ENCODE measurements around the gene SMARCA5. TPM values are rescaled to one million over a fixed set of nuclear protein-coding genes. Genes with fewer than 3 reads are reported as not detected.
A peak's percentile ranks its signal among the peaks of the same experiment; 100 is the strongest.

The SMARCA5 gene
- polyA plus RNA-seq, 1 of the 3 experiments (the other 2 are of a cell fraction) = 7.5 TPM

GRCh38 chr4:143514901-143515300 is 1.4 kb downstream of the SMARCA5 start (continued):
- TF ChIP-seq CHD2 (IDR thresholded peaks at IDR 0.05; ENCODE audit: low read length, partially characterized antibody) = no peak

- Histone ChIP-seq H3K9me2 (no peaks in the 10 kb centered on the region), H3K4me3 (ENCODE audit: low read depth in 2 of 2, low read length in 1 of 2) (peak overlapping the region; percentile 79 to 96), H3K27me3 (ENCODE audit: insufficient read depth) (no peaks in the 10 kb centered on the region), H3K79me2 (ENCODE audit: insufficient read depth) (peaks cover 73% of the 10 kb centered on the region), H3K9ac (peak overlapping the region; percentile 88; the same call in 1 of the 2 replicates), H3K27ac (ENCODE audit: low read depth in 2 of 2, low read length in 1 of 2) (no peak overlapping the region), H3K9me3 (no peaks in the 10 kb centered on the region), H3K36me3 (replicated peaks in 1 of 2; ENCODE audit: control insufficient read depth in 1 of 2, insufficient read depth in 2 of 2, low read length in 1 of 2) (peaks cover 43 to 48% of the 10 kb centered on the region in 2 experiments), H3K4me2 (peak overlapping the region; percentile 84), H2AFZ (ENCODE audit: low read depth) (no peak overlapping the region), H3F3A (replicated peaks; ENCODE audit: insufficient read depth) (peaks cover 14% of the 10 kb centered on the region), H4K20me1 (ENCODE audit: insufficient read depth) (peaks cover 62% of the 10 kb centered on the region), H3K4me1 (ENCODE audit: control insufficient read depth in 1 of 2, insufficient read depth in 2 of 2, low read depth in 1 of 2, low read length in 1 of 2) (peaks cover 0 to 14% of the 10 kb centered on the region in 2 experiments; a peak in 2 of 4 replicates)
- no peak for TF ChIP-seq USF1 (IDR thresholded peaks at IDR 0.05; ENCODE audit: borderline replicate concordance, low read depth)
- TF ChIP-seq TAF1 (IDR thresholded peaks at IDR 0.05; ENCODE audit: borderline replicate concordance, low read depth, low read length) = no peak
- no peak for TF ChIP-seq REST (IDR thresholded peaks at IDR 0.05; ENCODE audit: low read depth, low read length)
- TF ChIP-seq EZH2phosphoT487 (IDR thresholded peaks at IDR 0.05; ENCODE audit: borderline replicate concordance, low read depth) = no peak
- no peak for TF ChIP-seq GATA2 (CRISPR knock-in tag; IDR thresholded peaks at IDR 0.05)
- no peak for TF ChIP-seq SMC3 (IDR thresholded peaks at IDR 0.05; ENCODE audit: low read depth, low read length)
- no peak for TF ChIP-seq FOXJ3 (CRISPR knock-in tag; IDR thresholded peaks at IDR 0.05)
- TF ChIP-seq RCOR1 (IDR thresholded peaks at IDR 0.05; ENCODE audit: low read length) = no peak
- TF ChIP-seq CHD2 (IDR thresholded peaks at IDR 0.05; ENCODE audit: low read length, partially characterized antibody) = no peak
- TF ChIP-seq TCF12 (IDR thresholded peaks at IDR 0.05) = no peak
- no peak for TF ChIP-seq IRF3 (IDR thresholded peaks at IDR 0.05; ENCODE audit: low read depth, low read length)
- TF ChIP-seq SIN3A (IDR thresholded peaks at IDR 0.05; ENCODE audit: borderline replicate concordance, low read depth, low read length) = no peak
- TF ChIP-seq JUND (IDR thresholded peaks at IDR 0.05) = no peak
- no peak for TF ChIP-seq PBX3 (IDR thresholded peaks at IDR 0.05)
- TF ChIP-seq NFIC (IDR thresholded peaks at IDR 0.05; ENCODE audit: borderline replicate concordance) = no peak
- no peak for DNase-seq
- POLR2A ChIA-PET = no interaction called here
- CTCF ChIA-PET = no interaction called here
These were observed 2.4 kb downstream of the SMARCA5 start for GRCh38 chr4:143515905-143516304.
